Measurements from ENCODE around the gene SLC5A4.
A peak's percentile ranks its signal among the peaks of the same experiment; 100 is the strongest.

Gene SLC5A4

GRCh38 chr22:32204040-32204855, 50.9 kb downstream of the SLC5A4 start:
- Histone ChIP-seq H3K9me3 (ENCODE audit: insufficient read depth, low read length) (no peaks in the 10 kb centered on the region), H3K9ac (ENCODE audit: low read length) (no peak overlapping the region), H2AFZ (ENCODE audit: low read depth, low read length) (peak overlapping the region; percentile 56; the same call in 1 of the 2 replicates), H3K36me3 (replicated peaks; ENCODE audit: low read depth, low read length) (no peaks in the 10 kb centered on the region), H3K27me3 (ENCODE audit: low read depth, low read length) (no peaks in the 10 kb centered on the region), H4K20me1 (ENCODE audit: insufficient read depth, low read length) (no peaks in the 10 kb centered on the region), H3K4me3 (ENCODE audit: low read length) (peak overlapping the region; percentile 66), H3K4me2 (ENCODE audit: low read length) (peak overlapping the region; percentile 51), H3K79me2 (ENCODE audit: low read length) (no peaks in the 10 kb centered on the region), H3K4me1 (ENCODE audit: low read length) (no peaks in the 10 kb centered on the region), H3K27ac (ENCODE audit: low read length) (no peak overlapping the region)
- no peak for TF ChIP-seq CTCF (IDR thresholded peaks at IDR 0.05; ENCODE audit: low read depth, low read length)
- TF ChIP-seq EZH2phosphoT487 (IDR thresholded peaks at IDR 0.05; ENCODE audit: low read depth) = no peak

- Histone ChIP-seq H3K27me3 (ENCODE audit: low read depth, low read length) (no peaks in the 10 kb centered on the region), H2AFZ (ENCODE audit: low read depth, low read length) (no peak overlapping the region), H3K79me2 (ENCODE audit: low read length) (no peaks in the 10 kb centered on the region), H3K4me1 (ENCODE audit: low read length) (no peaks in the 10 kb centered on the region), H3K9me3 (ENCODE audit: insufficient read depth, low read length) (no peaks in the 10 kb centered on the region), H3K36me3 (replicated peaks; ENCODE audit: low read depth, low read length) (no peaks in the 10 kb centered on the region), H3K4me2 (ENCODE audit: low read length) (no peak overlapping the region), H3K9ac (ENCODE audit: low read length) (no peak overlapping the region), H4K20me1 (ENCODE audit: insufficient read depth, low read length) (no peaks in the 10 kb centered on the region), H3K27ac (ENCODE audit: low read length) (no peak overlapping the region), H3K4me3 (ENCODE audit: low read length) (no peak overlapping the region)
- TF ChIP-seq EZH2phosphoT487 (IDR thresholded peaks at IDR 0.05; ENCODE audit: low read depth) (no peak), CTCF (IDR thresholded peaks at IDR 0.05; ENCODE audit: low read depth, low read length) (no peak)
Measured at GRCh38 chr22:32203181-32204039, 51.7 kb downstream of the SLC5A4 start.

- H3K9me3 ChIP-seq (ENCODE audit: insufficient read depth, low read length) = no peaks in the 10 kb centered on the region
- H3K4me1 ChIP-seq (ENCODE audit: low read length) = no peaks in the 10 kb centered on the region
- H3K4me3 ChIP-seq (ENCODE audit: low read length) = 0 out of 2 replicates have a peak overlapping the region, but pooled peaks have one; percentile 33
- no peaks in the 10 kb centered on the region for H3K79me2 ChIP-seq (ENCODE audit: low read length)
- H3K27me3 ChIP-seq (ENCODE audit: low read depth, low read length) = peaks cover 5% of the 10 kb centered on the region
- no peak overlapping the region for H2AFZ ChIP-seq (ENCODE audit: low read depth, low read length)
- H3K27ac ChIP-seq (ENCODE audit: low read length) = no peak overlapping the region
- H3K9ac ChIP-seq (ENCODE audit: low read length) = no peak overlapping the region
- H4K20me1 ChIP-seq (ENCODE audit: insufficient read depth, low read length) = no peaks in the 10 kb centered on the region
- peak overlapping the region; percentile 46; the same call in 1 of the 2 replicates for H3K4me2 ChIP-seq (ENCODE audit: low read length)
- TF ChIP-seq CTCF (IDR thresholded peaks at IDR 0.05; ENCODE audit: low read depth, low read length) = peak; percentile 58
- no peak for TF ChIP-seq EZH2phosphoT487 (IDR thresholded peaks at IDR 0.05; ENCODE audit: low read depth)
- no peaks in the 10 kb centered on the region for H3K36me3 ChIP-seq (replicated peaks; ENCODE audit: low read depth, low read length)
Measured at GRCh38 chr22:32202539-32203180, 52.5 kb downstream of the SLC5A4 start.
